ENCODE data around the gene CARF.
"Not testable (repeated sequence)": the region's sequence is repeated elsewhere in the genome, so short reads cannot be mapped to it uniquely, and the experiment has no call there.

CARF gene

DNA sequence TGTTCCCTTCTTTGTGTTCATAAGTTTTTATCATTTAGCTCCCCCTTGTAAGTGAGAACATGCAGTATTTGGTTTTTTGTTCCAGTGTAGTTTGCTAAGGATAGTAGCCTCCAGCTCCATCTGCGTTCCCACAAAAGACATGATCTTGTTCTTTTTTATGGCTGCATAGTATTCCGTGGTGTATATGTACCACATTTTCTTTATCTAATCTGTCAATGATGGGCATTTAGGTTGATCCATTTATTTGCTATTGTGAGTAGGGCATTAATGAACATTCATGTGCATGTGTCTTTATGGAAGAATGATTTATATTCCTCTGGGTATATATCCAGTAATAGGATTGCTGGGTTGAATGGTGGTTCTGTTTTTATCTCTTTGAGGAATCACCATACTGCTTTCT lies 33.4 kb downstream of the CARF start:
- peaks cover 0 to 2% of the 10 kb centered on the region in 2 donors for H3K4me1 ChIP-seq (ENCODE audit: control insufficient read depth in 2 of 2, insufficient read depth in 1 of 2, low read depth in 1 of 2, low read length in 2 of 2)
- no peak for DNase-seq (ENCODE audit: low spot score)
- no peak overlapping the region for H2BK5ac ChIP-seq (ENCODE audit: low read length)
- H3K23ac ChIP-seq (ENCODE audit: low read depth, low read length, poor library complexity) = no peak overlapping the region
- H2BK15ac ChIP-seq (ENCODE audit: low read length) = no peak overlapping the region
- H3K79me1 ChIP-seq (ENCODE audit: low read depth, low read length) = no peaks in the 10 kb centered on the region
- H2AK5ac ChIP-seq (ENCODE audit: low read depth, low read length) = no peak overlapping the region
- no peak overlapping the region for H3K4me3 ChIP-seq (ENCODE audit: low read length in 2 of 2)
- H3K9me3 ChIP-seq (replicated peaks in 1 of 2; ENCODE audit: control insufficient read depth in 2 of 2, insufficient read depth in 1 of 2, low read depth in 1 of 2, low read length in 2 of 2) = peaks cover 0 to 24% of the 10 kb centered on the region in 2 donors
- H3K9ac ChIP-seq (ENCODE audit: low read depth, low read length, poor library complexity) = no peak overlapping the region
- peaks cover 0 to 3% of the 10 kb centered on the region in 2 donors for H3K36me3 ChIP-seq (replicated peaks in 1 of 2; ENCODE audit: control insufficient read depth in 2 of 2, insufficient read depth in 2 of 2, low read length in 2 of 2)
- no peak overlapping the region for H4K8ac ChIP-seq (ENCODE audit: low read depth, low read length)
- H3K14ac ChIP-seq (ENCODE audit: low read length) = no peak overlapping the region
- no peaks in the 10 kb centered on the region for H3K27me3 ChIP-seq (ENCODE audit: control insufficient read depth in 3 of 3, insufficient read depth in 3 of 3, low read depth in 1 of 3, low read length in 3 of 3)
- no peak overlapping the region for H4K91ac ChIP-seq (ENCODE audit: low read depth, low read length, poor library complexity)
- no peak overlapping the region for H3K4ac ChIP-seq (ENCODE audit: low read length)
- H3K18ac ChIP-seq (ENCODE audit: low read length) = no peak overlapping the region
- H3K27ac ChIP-seq (replicated peaks; ENCODE audit: low read length) = no peak overlapping the region
- no peak overlapping the region for H3K4me2 ChIP-seq (ENCODE audit: insufficient read depth, low read length, poor library complexity, severe bottlenecking)
- no peak overlapping the region for H2BK120ac ChIP-seq (ENCODE audit: low read depth, low read length)
- WGBS, 2 donors (ENCODE audit: extremely low coverage in 2 of 2, insufficient read length in 2 of 2, insufficient replicate concordance in 1 of 2) = no CpG with 5 or more reads among the region's 2 CpGs
- H2AFZ ChIP-seq (ENCODE audit: low read length) = no peak overlapping the region
- no peak overlapping the region for H2BK12ac ChIP-seq (ENCODE audit: low read length)

GRCh38 chr2:202949333-202949732 lies 37.3 kb downstream of the CARF start:
- not testable (repeated sequence) for H2BK15ac ChIP-seq (ENCODE audit: low read length); H4K8ac ChIP-seq (ENCODE audit: low read depth, low read length); H3K14ac ChIP-seq (ENCODE audit: low read length); H2BK120ac ChIP-seq (ENCODE audit: low read depth, low read length); H3K4me3 ChIP-seq (ENCODE audit: low read length in 2 of 2); H3K79me1 ChIP-seq (ENCODE audit: low read depth, low read length); H2BK12ac ChIP-seq (ENCODE audit: low read length); H3K4me2 ChIP-seq (ENCODE audit: insufficient read depth, low read length, poor library complexity, severe bottlenecking); H3K4me1 ChIP-seq (ENCODE audit: control insufficient read depth in 2 of 2, insufficient read depth in 1 of 2, low read depth in 1 of 2, low read length in 2 of 2); H3K18ac ChIP-seq (ENCODE audit: low read length); DNase-seq (ENCODE audit: low spot score); H3K23ac ChIP-seq (ENCODE audit: low read depth, low read length, poor library complexity); H3K9ac ChIP-seq (ENCODE audit: low read depth, low read length, poor library complexity); H3K36me3 ChIP-seq (replicated peaks in 1 of 2; ENCODE audit: control insufficient read depth in 2 of 2, insufficient read depth in 2 of 2, low read length in 2 of 2); H3K4ac ChIP-seq (ENCODE audit: low read length); H2AK5ac ChIP-seq (ENCODE audit: low read depth, low read length); H3K27ac ChIP-seq (replicated peaks; ENCODE audit: low read length); H2AFZ ChIP-seq (ENCODE audit: low read length); H2BK5ac ChIP-seq (ENCODE audit: low read length); H4K91ac ChIP-seq (ENCODE audit: low read depth, low read length, poor library complexity); H3K27me3 ChIP-seq (ENCODE audit: control insufficient read depth in 3 of 3, insufficient read depth in 3 of 3, low read depth in 1 of 3, low read length in 3 of 3)
- peaks cover 0 to 24% of the 10 kb centered on the region in 2 donors for H3K9me3 ChIP-seq (replicated peaks in 1 of 2; ENCODE audit: control insufficient read depth in 2 of 2, insufficient read depth in 1 of 2, low read depth in 1 of 2, low read length in 2 of 2)
- no CpG with 5 or more reads among the region's 3 CpGs for WGBS, 2 donors (ENCODE audit: extremely low coverage in 2 of 2, insufficient read length in 2 of 2, insufficient replicate concordance in 1 of 2)

DNA sequence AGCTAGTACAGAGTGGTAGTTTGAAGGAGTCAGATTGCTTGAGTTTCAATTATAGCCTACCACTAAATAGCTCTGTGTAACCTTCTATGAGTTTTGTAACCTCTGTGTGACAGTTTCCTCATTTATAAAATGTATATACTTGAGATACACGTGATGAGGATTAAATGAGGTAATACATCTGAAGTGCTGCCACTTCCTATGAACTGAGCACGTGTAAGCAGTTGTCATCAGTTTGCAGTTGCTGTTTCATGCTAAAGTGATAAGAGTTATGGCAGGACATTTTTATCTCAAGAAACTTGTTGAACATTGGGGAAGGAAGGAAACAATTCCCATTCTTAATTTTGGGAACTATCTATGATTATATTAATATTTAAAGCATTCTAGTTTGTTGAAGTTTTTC lies 38.5 kb downstream of the CARF start:
- Histone ChIP-seq H4K8ac (ENCODE audit: low read depth, low read length) (no peak overlapping the region), H3K27ac (replicated peaks; ENCODE audit: low read length) (no peak overlapping the region), H3K23ac (ENCODE audit: low read depth, low read length, poor library complexity) (no peak overlapping the region), H2BK15ac (ENCODE audit: low read length) (no peak overlapping the region), H3K18ac (ENCODE audit: low read length) (no peak overlapping the region), H3K4me3 (ENCODE audit: low read length in 2 of 2) (no peak overlapping the region), H3K14ac (ENCODE audit: low read length) (no peak overlapping the region), H3K9me3 (replicated peaks in 1 of 2; ENCODE audit: control insufficient read depth in 2 of 2, insufficient read depth in 1 of 2, low read depth in 1 of 2, low read length in 2 of 2) (peaks cover 0 to 20% of the 10 kb centered on the region in 2 donors), H2BK120ac (ENCODE audit: low read depth, low read length) (no peak overlapping the region), H4K91ac (ENCODE audit: low read depth, low read length, poor library complexity) (no peak overlapping the region), H3K79me1 (ENCODE audit: low read depth, low read length) (no peaks in the 10 kb centered on the region), H2AK5ac (ENCODE audit: low read depth, low read length) (no peak overlapping the region), H3K27me3 (ENCODE audit: control insufficient read depth in 3 of 3, insufficient read depth in 3 of 3, low read depth in 1 of 3, low read length in 3 of 3) (no peaks in the 10 kb centered on the region), H3K4ac (ENCODE audit: low read length) (no peak overlapping the region), H3K36me3 (replicated peaks in 1 of 2; ENCODE audit: control insufficient read depth in 2 of 2, insufficient read depth in 2 of 2, low read length in 2 of 2) (peaks cover 0 to 6% of the 10 kb centered on the region in 2 donors), H2BK12ac (ENCODE audit: low read length) (no peak overlapping the region), H3K9ac (ENCODE audit: low read depth, low read length, poor library complexity) (no peak overlapping the region), H2BK5ac (ENCODE audit: low read length) (no peak overlapping the region), H2AFZ (ENCODE audit: low read length) (no peak overlapping the region), H3K4me1 (ENCODE audit: control insufficient read depth in 2 of 2, insufficient read depth in 1 of 2, low read depth in 1 of 2, low read length in 2 of 2) (no peaks in the 10 kb centered on the region), H3K4me2 (ENCODE audit: insufficient read depth, low read length, poor library complexity, severe bottlenecking) (no peak overlapping the region)
- DNase-seq (ENCODE audit: low spot score) = no peak
- WGBS, 2 donors (ENCODE audit: extremely low coverage in 2 of 2, insufficient read length in 2 of 2, insufficient replicate concordance in 1 of 2) = no CpG with 5 or more reads among the region's 2 CpGs

DNA sequence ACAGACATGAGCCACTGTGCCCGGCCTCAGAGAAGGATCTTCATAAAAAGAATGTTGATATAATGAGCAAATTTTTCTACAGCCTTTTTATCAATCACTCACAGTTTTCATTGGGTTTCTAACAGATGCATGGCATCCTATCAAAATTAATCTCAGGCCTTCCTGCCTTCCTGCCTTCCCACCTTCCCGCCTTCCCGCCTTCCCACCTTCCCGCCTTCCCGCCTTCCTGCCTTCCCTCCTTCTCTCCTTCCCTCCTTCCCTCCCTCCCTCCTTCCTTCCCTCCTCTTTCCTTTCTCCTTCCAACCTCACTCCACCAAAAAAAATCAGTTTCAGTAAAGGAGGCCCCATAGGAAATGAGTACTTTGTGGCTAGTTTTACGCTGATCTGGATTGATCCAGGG lies 48.4 kb downstream of the CARF start:
- Histone ChIP-seq H3K23ac (ENCODE audit: low read depth, low read length, poor library complexity) (no peak overlapping the region), H3K18ac (ENCODE audit: low read length) (no peak overlapping the region), H2BK5ac (ENCODE audit: low read length) (no peak overlapping the region), H2AK5ac (ENCODE audit: low read depth, low read length) (no peak overlapping the region), H3K4ac (ENCODE audit: low read length) (no peak overlapping the region), H3K79me1 (ENCODE audit: low read depth, low read length) (no peaks in the 10 kb centered on the region), H3K27me3 (ENCODE audit: control insufficient read depth in 3 of 3, insufficient read depth in 3 of 3, low read depth in 1 of 3, low read length in 3 of 3) (no peaks in the 10 kb centered on the region), H3K27ac (replicated peaks; ENCODE audit: low read length) (no peak overlapping the region), H3K36me3 (replicated peaks in 1 of 2; ENCODE audit: control insufficient read depth in 2 of 2, insufficient read depth in 2 of 2, low read length in 2 of 2) (peaks cover 0 to 11% of the 10 kb centered on the region in 2 donors), H3K4me1 (ENCODE audit: control insufficient read depth in 2 of 2, insufficient read depth in 1 of 2, low read depth in 1 of 2, low read length in 2 of 2) (peaks cover 0 to 2% of the 10 kb centered on the region in 2 donors), H3K9ac (ENCODE audit: low read depth, low read length, poor library complexity) (no peak overlapping the region), H2BK12ac (ENCODE audit: low read length) (no peak overlapping the region), H2BK15ac (ENCODE audit: low read length) (no peak overlapping the region), H4K8ac (ENCODE audit: low read depth, low read length) (no peak overlapping the region), H3K9me3 (replicated peaks in 1 of 2; ENCODE audit: control insufficient read depth in 2 of 2, insufficient read depth in 1 of 2, low read depth in 1 of 2, low read length in 2 of 2) (no peaks in the 10 kb centered on the region), H4K91ac (ENCODE audit: low read depth, low read length, poor library complexity) (no peak overlapping the region), H2AFZ (ENCODE audit: low read length) (no peak overlapping the region), H3K4me2 (ENCODE audit: insufficient read depth, low read length, poor library complexity, severe bottlenecking) (no peak overlapping the region), H2BK120ac (ENCODE audit: low read depth, low read length) (no peak overlapping the region), H3K14ac (ENCODE audit: low read length) (no peak overlapping the region), H3K4me3 (ENCODE audit: low read length in 2 of 2) (no peak overlapping the region)
- no peak for DNase-seq (ENCODE audit: low spot score)
- WGBS, 2 donors (ENCODE audit: extremely low coverage in 2 of 2, insufficient read length in 2 of 2, insufficient replicate concordance in 1 of 2) = no CpG with 5 or more reads among the region's 6 CpGs
